Neuronal stem cell (in vitro differentiated cells): Measurements from ENCODE around the gene PDIA5.

Experiments
- DNase-seq: peaks from one replicate; pipeline ENCODE4 v3.0.0-alpha.2; 2013; ENCODE audit warnings: low spot score
- H2AFZ ChIP-seq: one replicate; pipeline ENCODE4 v1.6.1; 2013; ENCODE audit warnings: mild to moderate bottlenecking, low read length, inconsistent platforms
- H2AK5ac ChIP-seq: 2 replicates; pipeline ENCODE4 v1.6.1; 2013; ENCODE audit warnings: low read depth, mild to moderate bottlenecking, inconsistent platforms, low read length, moderate library complexity, mixed read lengths
- H2BK120ac ChIP-seq: 2 replicates; pipeline ENCODE4 v1.6.1; 2013; ENCODE audit warnings: low read depth, mild to moderate bottlenecking, inconsistent platforms, low read length, moderate library complexity, mixed read lengths
- H2BK12ac ChIP-seq: one replicate; pipeline ENCODE4 v1.6.1; 2013; ENCODE audit warnings: low read length, inconsistent platforms
- H2BK15ac ChIP-seq: 2 replicates; pipeline ENCODE4 v1.6.1; 2013; ENCODE audit warnings: mild to moderate bottlenecking, low read length, inconsistent platforms, mixed read lengths
- H2BK5ac ChIP-seq: one replicate; pipeline ENCODE4 v1.6.1; 2013; ENCODE audit warnings: inconsistent platforms, mild to moderate bottlenecking, low read length, moderate library complexity
- H3K14ac ChIP-seq: one replicate; pipeline ENCODE4 v1.6.1; 2013; ENCODE audit warnings: low read length, inconsistent platforms
- H3K18ac ChIP-seq: 2 replicates; pipeline ENCODE4 v1.6.1; 2013; ENCODE audit warnings: low read length, inconsistent platforms
- H3K23ac ChIP-seq: 2 replicates; pipeline ENCODE4 v1.6.1; 2013; ENCODE audit warnings: low read depth, mild to moderate bottlenecking, mixed read lengths, low read length, inconsistent platforms; ENCODE audit not compliant: poor library complexity
- H3K27ac ChIP-seq: replicated peaks from 3 replicates; pipeline ENCODE4 v1.5.1; 2013; ENCODE audit warnings: low read length, inconsistent platforms
- H3K27me3 ChIP-seq, 3 experiments: 2 replicates each; pipeline ENCODE4 v1.6.1; 2013; ENCODE audit warnings: low read length in 3 of 3, mild to moderate bottlenecking in 2 of 3, inconsistent platforms in 1 of 3, low read depth in 1 of 3, mixed read lengths in 1 of 3, moderate library complexity in 1 of 3; ENCODE audit not compliant: control insufficient read depth in 3 of 3, insufficient read depth in 3 of 3
- H3K36me3 ChIP-seq, 2 donors: replicated peaks in 1 of 2; 2 replicates each; pipeline ENCODE4 v1.6.1; 2013; ENCODE audit warnings: low read length in 2 of 2; ENCODE audit not compliant: control insufficient read depth in 2 of 2, insufficient read depth in 2 of 2
- H3K4ac ChIP-seq: 2 replicates; pipeline ENCODE4 v1.6.1; 2013; ENCODE audit warnings: inconsistent platforms, mild to moderate bottlenecking, low read length, moderate library complexity
- H3K4me1 ChIP-seq, 2 donors: 1 replicate in 1 of 2; 2 replicates in 1 of 2; pipeline ENCODE4 v1.6.1; 2013; ENCODE audit warnings: low read length in 2 of 2, low read depth in 1 of 2; ENCODE audit not compliant: control insufficient read depth in 2 of 2, insufficient read depth in 1 of 2
- H3K4me2 ChIP-seq: one replicate; pipeline ENCODE4 v1.6.1; 2013; ENCODE audit warnings: mild to moderate bottlenecking, low read length, inconsistent platforms; ENCODE audit not compliant: insufficient read depth, poor library complexity, severe bottlenecking
- H3K4me3 ChIP-seq, 2 donors: 2 replicates each; pipeline ENCODE4 v1.5.1; 2013; ENCODE audit warnings: low read length in 2 of 2, mild to moderate bottlenecking in 2 of 2, inconsistent platforms in 1 of 2, moderate library complexity in 1 of 2
- H3K79me1 ChIP-seq: one replicate; pipeline ENCODE4 v1.6.1; 2013; ENCODE audit warnings: low read depth, mild to moderate bottlenecking, inconsistent platforms, low read length, moderate library complexity
- H3K9ac ChIP-seq: one replicate; pipeline ENCODE4 v1.6.1; 2013; ENCODE audit warnings: mild to moderate bottlenecking, low read depth, low read length, inconsistent platforms; ENCODE audit not compliant: poor library complexity
- H3K9me3 ChIP-seq, 2 donors: replicated peaks in 1 of 2; 2 replicates each; pipeline versions ENCODE3 to v1.6.1; 2013; ENCODE audit warnings: low read length in 2 of 2, mild to moderate bottlenecking in 2 of 2, inconsistent platforms in 1 of 2, low read depth in 1 of 2, mixed read lengths in 1 of 2, moderate library complexity in 1 of 2; ENCODE audit not compliant: control insufficient read depth in 2 of 2, insufficient read depth in 1 of 2
- H4K8ac ChIP-seq: one replicate; pipeline ENCODE4 v1.6.1; 2013; ENCODE audit warnings: low read depth, mild to moderate bottlenecking, inconsistent platforms, low read length, moderate library complexity
- H4K91ac ChIP-seq: one replicate; pipeline ENCODE4 v1.6.1; 2013; ENCODE audit warnings: low read length, low read depth, mild to moderate bottlenecking, inconsistent platforms; ENCODE audit not compliant: poor library complexity
- WGBS, 2 donors: extraction: QIAGEN DNeasy Blood & Tissue Kit; methylation state at CpG; one replicate each; pipeline ENCODE4 v1.1.7; 2013; ENCODE audit warnings: missing lambda C conversion rate in 2 of 2, mixed read lengths in 1 of 2; ENCODE audit not compliant: insufficient read length in 2 of 2, insufficient replicate concordance in 1 of 2; ENCODE audit errors: extremely low coverage in 2 of 2; 5-methylcytosine and 5-hydroxymethylcytosine counted together

Gene PDIA5

GRCh38 chr3:123154020-123154985 lies 87.5 kb downstream of the PDIA5 start:
- peak overlapping the region; percentile 8 for H2BK5ac ChIP-seq
- H3K23ac ChIP-seq, result no peak overlapping the region
- peak overlapping the region; percentile 4 for H2BK12ac ChIP-seq
- H3K27ac ChIP-seq, result no peak overlapping the region
- no peak overlapping the region for H3K4me3 ChIP-seq
- WGBS, 2 donors, result no CpG with 5 or more reads among the region's 7 CpGs
- peaks cover 29% of the 10 kb centered on the region in 2 donors for H3K4me1 ChIP-seq
- H3K18ac ChIP-seq, result peak overlapping the region; percentile 54
- no peak overlapping the region for H4K8ac ChIP-seq
- no peak overlapping the region for H2AFZ ChIP-seq
- peak overlapping the region; percentile 5 for H2BK15ac ChIP-seq
- DNase-seq, result no peak
- no peaks in the 10 kb centered on the region for H3K79me1 ChIP-seq
- no peak overlapping the region for H3K9ac ChIP-seq
- no peak overlapping the region for H2BK120ac ChIP-seq
- H2AK5ac ChIP-seq, result peak overlapping the region; percentile 98
- no peaks in the 10 kb centered on the region for H3K9me3 ChIP-seq
- H4K91ac ChIP-seq, result no peak overlapping the region
- peaks cover 0 to 71% of the 10 kb centered on the region in 2 donors for H3K36me3 ChIP-seq
- no peak overlapping the region for H3K4ac ChIP-seq
- H3K4me2 ChIP-seq, result no peak overlapping the region
- no peak overlapping the region for H3K14ac ChIP-seq
- no peaks in the 10 kb centered on the region for H3K27me3 ChIP-seq

DNA sequence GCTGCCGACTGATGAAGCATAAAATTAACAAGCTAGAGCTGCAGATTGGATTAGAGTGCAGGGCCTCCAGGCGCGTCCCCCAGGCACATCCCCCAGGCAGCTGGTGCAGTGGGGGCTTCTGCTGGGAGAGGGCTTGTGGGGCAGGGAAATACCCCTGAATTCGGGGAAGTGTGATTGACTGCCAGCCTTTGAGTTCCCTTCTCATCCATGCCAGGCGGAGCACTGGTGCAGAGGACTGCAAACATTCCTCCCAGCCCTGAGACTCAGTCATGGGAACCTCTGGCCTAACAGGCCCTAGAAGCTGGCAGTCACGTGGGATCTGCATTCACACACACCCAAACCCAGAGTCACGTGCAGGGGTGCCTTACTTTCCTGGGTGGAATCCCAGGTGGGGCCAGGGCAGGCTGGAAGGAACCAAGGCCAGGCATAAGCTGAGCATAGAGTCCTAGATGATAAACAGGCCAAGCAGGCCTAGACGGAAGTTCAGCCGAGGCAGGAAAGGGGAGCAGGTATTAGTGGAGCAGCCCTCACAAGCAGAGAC lies 88.7 kb downstream of the PDIA5 start:
- Histone ChIP-seq H3K9me3 (no peaks in the 10 kb centered on the region), H3K14ac (no peak overlapping the region), H3K4me2 (no peak overlapping the region), H3K4ac (no peak overlapping the region), H2BK15ac (peak overlapping the region; percentile 23), H2AFZ (no peak overlapping the region), H3K4me1 (peaks cover 29% of the 10 kb centered on the region in 2 donors), H3K4me3 (no peak overlapping the region), H2BK5ac (peak overlapping the region; percentile 80), H2BK120ac (no peak overlapping the region), H3K27me3 (no peaks in the 10 kb centered on the region), H3K9ac (no peak overlapping the region), H3K18ac (peak overlapping the region; percentile 61), H2BK12ac (peak overlapping the region; percentile 14), H4K91ac (no peak overlapping the region), H3K36me3 (peaks cover 0 to 71% of the 10 kb centered on the region in 2 donors), H3K79me1 (no peaks in the 10 kb centered on the region), H3K23ac (no peak overlapping the region), H2AK5ac (peak overlapping the region; percentile 30), H3K27ac (no peak overlapping the region), H4K8ac (no peak overlapping the region)
- no peak for DNase-seq
- no CpG with 5 or more reads among the region's 9 CpGs for WGBS, 2 donors

DNA sequence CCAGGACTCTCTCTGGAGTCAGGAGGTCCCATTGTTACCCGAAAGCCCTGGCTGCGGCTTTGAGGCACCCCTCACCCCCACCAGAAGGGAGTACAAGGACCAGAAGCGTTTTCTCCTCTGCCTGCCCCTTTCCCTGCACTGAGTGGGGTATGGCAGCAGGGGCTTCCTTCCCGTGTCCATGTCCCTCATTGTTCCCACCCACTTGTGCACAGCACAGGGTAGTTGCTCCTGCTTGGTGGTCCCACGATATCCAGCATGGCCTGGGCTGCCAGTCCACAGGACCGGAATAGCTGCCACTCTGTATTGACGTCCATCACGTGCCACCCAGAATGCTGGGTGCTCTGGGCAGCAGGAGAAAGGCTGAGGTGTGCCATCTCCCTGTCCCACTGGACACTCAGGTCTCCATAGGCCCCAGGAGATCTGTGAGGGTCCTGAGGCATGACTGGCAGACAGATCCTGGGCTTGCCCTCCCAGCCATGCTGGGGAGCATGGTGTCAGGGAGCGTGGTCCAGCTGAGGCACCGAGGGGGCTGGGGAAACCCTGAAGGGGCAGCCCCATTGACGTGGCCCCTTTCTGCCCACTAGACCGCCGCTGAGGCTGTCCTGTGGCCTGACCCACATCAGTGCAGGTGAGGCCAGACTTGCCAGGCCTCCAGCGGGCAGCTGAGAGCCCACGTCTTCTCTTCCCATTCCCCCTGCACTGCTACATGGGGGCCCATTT lies 89.6 kb downstream of the PDIA5 start:
- Histone ChIP-seq H2AFZ (no peak overlapping the region), H2BK15ac (peak overlapping the region; percentile 33), H3K9me3 (no peaks in the 10 kb centered on the region), H2BK12ac (peak overlapping the region; percentile 3), H3K4ac (no peak overlapping the region), H2BK120ac (peak overlapping the region; percentile 84), H3K4me2 (no peak overlapping the region), H4K91ac (no peak overlapping the region), H3K36me3 (peaks cover 0 to 71% of the 10 kb centered on the region in 2 donors), H2AK5ac (peak overlapping the region; percentile 30), H3K27ac (no peak overlapping the region), H3K4me3 (no peak overlapping the region), H3K27me3 (no peaks in the 10 kb centered on the region), H3K79me1 (no peaks in the 10 kb centered on the region), H3K4me1 (peaks cover 29% of the 10 kb centered on the region in 2 donors), H3K14ac (no peak overlapping the region), H3K18ac (peak overlapping the region; percentile 61), H3K23ac (no peak overlapping the region), H2BK5ac (peak overlapping the region; percentile 26), H4K8ac (no peak overlapping the region), H3K9ac (no peak overlapping the region)
- no peak for DNase-seq
- no CpG with 5 or more reads among the region's 15 CpGs for WGBS, 2 donors

- H3K9ac ChIP-seq, result no peak overlapping the region
- H2BK5ac ChIP-seq, result peak overlapping the region; percentile 26
- no peak overlapping the region for H2AFZ ChIP-seq
- no CpG with 5 or more reads among the region's 2 CpGs for WGBS, 2 donors
- no peak for DNase-seq
- no peak overlapping the region for H3K23ac ChIP-seq
- H3K27me3 ChIP-seq, result no peaks in the 10 kb centered on the region
- no peak overlapping the region for H3K4ac ChIP-seq
- H3K18ac ChIP-seq, result no peak overlapping the region
- peaks cover 25 to 31% of the 10 kb centered on the region in 2 donors for H3K4me1 ChIP-seq
- no peak overlapping the region for H3K4me2 ChIP-seq
- H2BK15ac ChIP-seq, result no peak overlapping the region
- no peak overlapping the region for H2BK12ac ChIP-seq
- no peak overlapping the region for H2BK120ac ChIP-seq
- peaks cover 0 to 79% of the 10 kb centered on the region in 2 donors for H3K36me3 ChIP-seq
- H3K27ac ChIP-seq, result no peak overlapping the region
- no peak overlapping the region for H2AK5ac ChIP-seq
- no peaks in the 10 kb centered on the region for H3K9me3 ChIP-seq
- H3K4me3 ChIP-seq, result no peak overlapping the region
- no peak overlapping the region for H3K14ac ChIP-seq
- no peak overlapping the region for H4K91ac ChIP-seq
- H3K79me1 ChIP-seq, result no peaks in the 10 kb centered on the region
- H4K8ac ChIP-seq, result no peak overlapping the region
Measured at GRCh38 chr3:123157209-123157597, 90.4 kb downstream of the PDIA5 start.
